Measurements from ENCODE around the gene ERG.

DNA sequence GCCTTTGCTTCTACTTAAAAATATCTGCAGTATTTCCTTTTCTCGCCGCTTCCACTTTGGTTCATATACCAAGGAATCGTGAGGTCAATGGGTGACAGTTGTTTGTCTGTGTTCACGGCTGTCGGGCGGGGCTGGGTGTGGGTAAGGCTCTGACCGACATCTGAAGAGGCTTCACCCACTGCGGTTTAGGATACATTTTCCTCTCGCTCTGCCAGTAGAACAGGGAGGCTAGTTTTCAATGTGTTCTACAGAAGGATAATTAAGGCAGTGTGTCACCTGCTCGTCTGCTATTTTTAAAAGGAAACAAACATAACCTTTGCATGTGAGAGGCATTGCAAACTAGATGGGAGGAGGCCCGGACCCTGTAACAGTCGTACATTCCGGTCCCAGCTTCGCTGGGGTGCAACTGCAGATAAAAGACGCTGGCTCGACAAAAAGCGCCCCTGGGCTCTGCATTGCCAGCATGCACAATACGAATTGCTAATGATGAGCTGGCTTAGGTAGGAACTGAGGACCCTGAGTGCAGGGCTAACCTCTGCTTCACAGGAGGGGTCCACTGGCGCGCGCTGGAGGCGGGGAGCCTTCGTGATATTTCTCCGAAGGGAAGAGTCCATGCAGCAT is 8.5 kb upstream of the ERG start:
- TF ChIP-seq EZH2 (IDR thresholded peaks at IDR 0.05; ENCODE audit: low read depth, unreplicated experiment) (no peak), EZH2phosphoT487 (IDR thresholded peaks at IDR 0.05; ENCODE audit: unreplicated experiment) (no peak)
- TF ChIP-seq, protein P1, sequence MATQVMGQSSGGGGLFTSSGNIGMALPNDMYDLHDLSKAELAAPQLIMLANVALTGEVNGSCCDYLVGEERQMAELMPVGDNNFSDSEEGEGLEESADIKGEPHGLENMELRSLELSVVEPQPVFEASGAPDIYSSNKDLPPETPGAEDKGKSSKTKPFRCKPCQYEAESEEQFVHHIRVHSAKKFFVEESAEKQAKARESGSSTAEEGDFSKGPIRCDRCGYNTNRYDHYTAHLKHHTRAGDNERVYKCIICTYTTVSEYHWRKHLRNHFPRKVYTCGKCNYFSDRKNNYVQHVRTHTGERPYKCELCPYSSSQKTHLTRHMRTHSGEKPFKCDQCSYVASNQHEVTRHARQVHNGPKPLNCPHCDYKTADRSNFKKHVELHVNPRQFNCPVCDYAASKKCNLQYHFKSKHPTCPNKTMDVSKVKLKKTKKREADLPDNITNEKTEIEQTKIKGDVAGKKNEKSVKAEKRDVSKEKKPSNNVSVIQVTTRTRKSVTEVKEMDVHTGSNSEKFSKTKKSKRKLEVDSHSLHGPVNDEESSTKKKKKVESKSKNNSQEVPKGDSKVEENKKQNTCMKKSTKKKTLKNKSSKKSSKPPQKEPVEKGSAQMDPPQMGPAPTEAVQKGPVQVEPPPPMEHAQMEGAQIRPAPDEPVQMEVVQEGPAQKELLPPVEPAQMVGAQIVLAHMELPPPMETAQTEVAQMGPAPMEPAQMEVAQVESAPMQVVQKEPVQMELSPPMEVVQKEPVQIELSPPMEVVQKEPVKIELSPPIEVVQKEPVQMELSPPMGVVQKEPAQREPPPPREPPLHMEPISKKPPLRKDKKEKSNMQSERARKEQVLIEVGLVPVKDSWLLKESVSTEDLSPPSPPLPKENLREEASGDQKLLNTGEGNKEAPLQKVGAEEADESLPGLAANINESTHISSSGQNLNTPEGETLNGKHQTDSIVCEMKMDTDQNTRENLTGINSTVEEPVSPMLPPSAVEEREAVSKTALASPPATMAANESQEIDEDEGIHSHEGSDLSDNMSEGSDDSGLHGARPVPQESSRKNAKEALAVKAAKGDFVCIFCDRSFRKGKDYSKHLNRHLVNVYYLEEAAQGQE (IDR thresholded peaks at IDR 0.05; ENCODE audit: unreplicated experiment), result no peak
- TF ChIP-seq, protein P2, sequence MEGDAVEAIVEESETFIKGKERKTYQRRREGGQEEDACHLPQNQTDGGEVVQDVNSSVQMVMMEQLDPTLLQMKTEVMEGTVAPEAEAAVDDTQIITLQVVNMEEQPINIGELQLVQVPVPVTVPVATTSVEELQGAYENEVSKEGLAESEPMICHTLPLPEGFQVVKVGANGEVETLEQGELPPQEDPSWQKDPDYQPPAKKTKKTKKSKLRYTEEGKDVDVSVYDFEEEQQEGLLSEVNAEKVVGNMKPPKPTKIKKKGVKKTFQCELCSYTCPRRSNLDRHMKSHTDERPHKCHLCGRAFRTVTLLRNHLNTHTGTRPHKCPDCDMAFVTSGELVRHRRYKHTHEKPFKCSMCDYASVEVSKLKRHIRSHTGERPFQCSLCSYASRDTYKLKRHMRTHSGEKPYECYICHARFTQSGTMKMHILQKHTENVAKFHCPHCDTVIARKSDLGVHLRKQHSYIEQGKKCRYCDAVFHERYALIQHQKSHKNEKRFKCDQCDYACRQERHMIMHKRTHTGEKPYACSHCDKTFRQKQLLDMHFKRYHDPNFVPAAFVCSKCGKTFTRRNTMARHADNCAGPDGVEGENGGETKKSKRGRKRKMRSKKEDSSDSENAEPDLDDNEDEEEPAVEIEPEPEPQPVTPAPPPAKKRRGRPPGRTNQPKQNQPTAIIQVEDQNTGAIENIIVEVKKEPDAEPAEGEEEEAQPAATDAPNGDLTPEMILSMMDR (conservative IDR thresholded peaks at IDR 0.05; ENCODE audit: low read depth in 2 of 2), result no peak
